ENCODE results near the gene SIPA1.
"Not testable (repeated sequence)": the region's sequence is repeated elsewhere in the genome, so short reads cannot be mapped to it uniquely, and the experiment has no call there.

The SIPA1 gene

GRCh38 chr11:65636108-65637031 lies 1.5 kb upstream of the SIPA1 start:
- in situ Hi-C loops (cut with HindIII; ENCODE audit: low pct_ligation_motif_present, low sequenced_read_pairs) = no loop called here
- no peak for DNase-seq
- Histone ChIP-seq H3K4me3 (ENCODE audit: low read depth, low read length) (no peak overlapping the region), H3K36me3 (replicated peaks) (peaks cover 38% of the 10 kb centered on the region), H3K27ac (no peak overlapping the region), H3K27me3 (replicated peaks) (no peaks in the 10 kb centered on the region)
- TF ChIP-seq CTCF (IDR thresholded peaks at IDR 0.05; ENCODE audit: low read depth, low read length, missing control alignments) = no peak

GRCh38 chr11:65637032-65637557 lies 806 bp upstream of the SIPA1 start:
- Histone ChIP-seq H3K36me3 (replicated peaks) (peaks cover 36% of the 10 kb centered on the region), H3K27me3 (replicated peaks) (no peaks in the 10 kb centered on the region), H3K4me3 (ENCODE audit: low read depth, low read length) (no peak overlapping the region), H3K27ac (no peak overlapping the region)
- DNase-seq = no peak
- in situ Hi-C loops (cut with HindIII; ENCODE audit: low pct_ligation_motif_present, low sequenced_read_pairs) = no loop called here
- TF ChIP-seq CTCF (IDR thresholded peaks at IDR 0.05; ENCODE audit: low read depth, low read length, missing control alignments) = no peak

- DNase-seq; H3K27ac ChIP-seq; H3K27me3 ChIP-seq (replicated peaks); H3K4me3 ChIP-seq (ENCODE audit: low read depth, low read length); in situ Hi-C loops (cut with HindIII; ENCODE audit: low pct_ligation_motif_present, low sequenced_read_pairs): not testable (repeated sequence)
- H3K36me3 ChIP-seq (replicated peaks) = peaks cover 34% of the 10 kb centered on the region
These were observed 1.3 kb downstream of the SIPA1 start for GRCh38 chr11:65639228-65639597.

- Histone ChIP-seq H3K27me3 (replicated peaks) (no peaks in the 10 kb centered on the region), H3K27ac (no peak overlapping the region), H3K36me3 (replicated peaks) (peaks cover 28% of the 10 kb centered on the region), H3K4me3 (ENCODE audit: low read depth, low read length) (no peak overlapping the region)
- in situ Hi-C loops (cut with HindIII; ENCODE audit: low pct_ligation_motif_present, low sequenced_read_pairs) = no loop called here
- TF ChIP-seq CTCF (IDR thresholded peaks at IDR 0.05; ENCODE audit: low read depth, low read length, missing control alignments) = no peak
- no peak for DNase-seq
These were observed 2.0 kb downstream of the SIPA1 start for GRCh38 chr11:65639623-65640482.

GRCh38 chr11:65640483-65641296 lies 2.8 kb downstream of the SIPA1 start:
- no peak overlapping the region for H3K4me3 ChIP-seq (ENCODE audit: low read depth, low read length)
- DNase-seq = no peak
- no peak for TF ChIP-seq CTCF (IDR thresholded peaks at IDR 0.05; ENCODE audit: low read depth, low read length, missing control alignments)
- no peak overlapping the region for H3K27ac ChIP-seq
- H3K36me3 ChIP-seq (replicated peaks) = peaks cover 19% of the 10 kb centered on the region
- in situ Hi-C loops (cut with HindIII; ENCODE audit: low pct_ligation_motif_present, low sequenced_read_pairs) = no loop called here
- no peaks in the 10 kb centered on the region for H3K27me3 ChIP-seq (replicated peaks)
